Fibroblast of lung (primary cell): ENCODE results near the gene FAM222B.

Experiments
- CTCF ChIP-seq, 2 donors: IDR thresholded peaks in 1 of 2; conservative IDR thresholded peaks in 1 of 2; 1 replicate in 1 of 2; 2 replicates in 1 of 2; pipeline ENCODE4 v1.5.1; 2011 to 2012; ENCODE audit warnings: low read length in 2 of 2, control low read depth in 1 of 2, inconsistent platforms in 1 of 2, low read depth in 1 of 2, mild to moderate bottlenecking in 1 of 2
- EZH2 ChIP-seq: IDR thresholded peaks from 2 replicates; pipeline ENCODE4 v1.5.1; 2012; ENCODE audit warnings: low read length, control low read depth, mild to moderate bottlenecking; ENCODE audit errors: missing control alignments

DNA sequence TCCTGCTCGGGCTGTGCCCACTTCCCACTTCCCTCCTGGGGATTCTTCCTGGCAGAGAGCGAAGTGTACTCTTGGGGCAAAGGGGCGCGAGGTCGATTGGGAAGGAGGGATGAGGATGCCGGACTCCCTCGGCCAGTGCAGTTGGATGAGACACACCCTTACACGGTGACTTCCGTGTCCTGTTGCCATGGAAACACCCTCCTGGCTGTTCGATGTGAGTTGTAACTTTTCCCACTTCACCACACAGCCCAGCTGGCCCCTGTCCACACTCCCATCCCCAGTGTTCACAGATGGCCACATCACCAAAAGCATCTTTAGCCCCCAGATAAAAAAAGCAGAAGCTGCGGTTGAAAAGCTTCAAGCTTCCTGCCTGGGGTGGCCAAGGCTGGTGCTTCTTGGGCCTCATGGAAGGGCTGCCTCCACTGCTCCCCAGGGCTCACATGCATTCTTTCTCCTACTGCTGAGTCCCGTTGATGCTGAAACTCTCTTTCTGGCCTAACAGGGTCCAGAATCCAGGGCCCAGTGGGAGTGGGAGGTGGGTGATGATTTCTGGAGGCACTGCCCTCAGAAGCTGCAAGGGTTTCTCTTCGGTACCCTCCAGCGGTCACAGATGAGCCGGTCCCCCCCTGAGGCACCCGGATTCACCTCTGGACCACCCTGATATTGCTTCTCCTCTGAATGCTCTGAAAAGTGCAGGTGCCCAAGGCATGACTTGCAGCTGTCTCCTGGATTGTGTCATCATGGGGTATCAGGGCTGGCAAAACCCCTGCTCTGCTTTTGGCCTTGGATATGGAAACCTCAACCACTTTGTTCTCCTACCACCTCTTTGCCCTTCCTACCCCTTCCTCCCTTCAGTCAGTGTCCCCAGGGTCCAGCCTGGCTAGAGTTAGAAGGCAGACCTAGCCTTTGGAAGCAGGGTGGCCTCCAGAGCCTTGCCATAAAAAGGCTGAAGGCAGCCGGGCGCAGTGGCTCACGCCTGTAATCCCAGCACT lies 100.9 kb downstream of the FAM222B start:
- no peak for TF ChIP-seq CTCF (conservative IDR thresholded peaks at IDR 0.05 in 1 of 2, IDR thresholded peaks at IDR 0.05 in 1 of 2; ENCODE audit: low read depth in 1 of 2, low read length in 2 of 2)
- no peak for TF ChIP-seq EZH2
